A549 (cell line): ENCODE results near the gene GCK.

Experiments
- CTCF ChIP-seq: fragments of >200 bp; sonication (Bioruptor Twin); formaldehyde crosslinking; IDR thresholded peaks from 3 replicates; pipeline ENCODE4 v1.5.1; 2016
- EP300 ChIP-seq, 2 experiments: fragments of >200 bp; sonication (Bioruptor Twin); formaldehyde crosslinking; IDR thresholded peaks; 2 replicates in 1 of 2; 3 replicates in 1 of 2; pipeline ENCODE4 v1.6.1; 2016 to 2017
- FOXS1 ChIP-seq: fragments of 250-450 bp; sonication (Bioruptor Pico); IDR thresholded peaks from 2 replicates; pipeline ENCODE4 v1.5.0; 2020; ENCODE audit warnings: mild to moderate bottlenecking, moderate library complexity
- HOXA7 ChIP-seq: fragments of 250-450 bp; sonication (Bioruptor Pico); IDR thresholded peaks from 2 replicates; pipeline ENCODE4 v1.5.0; 2020; ENCODE audit warnings: mild to moderate bottlenecking, moderate library complexity

DNA sequence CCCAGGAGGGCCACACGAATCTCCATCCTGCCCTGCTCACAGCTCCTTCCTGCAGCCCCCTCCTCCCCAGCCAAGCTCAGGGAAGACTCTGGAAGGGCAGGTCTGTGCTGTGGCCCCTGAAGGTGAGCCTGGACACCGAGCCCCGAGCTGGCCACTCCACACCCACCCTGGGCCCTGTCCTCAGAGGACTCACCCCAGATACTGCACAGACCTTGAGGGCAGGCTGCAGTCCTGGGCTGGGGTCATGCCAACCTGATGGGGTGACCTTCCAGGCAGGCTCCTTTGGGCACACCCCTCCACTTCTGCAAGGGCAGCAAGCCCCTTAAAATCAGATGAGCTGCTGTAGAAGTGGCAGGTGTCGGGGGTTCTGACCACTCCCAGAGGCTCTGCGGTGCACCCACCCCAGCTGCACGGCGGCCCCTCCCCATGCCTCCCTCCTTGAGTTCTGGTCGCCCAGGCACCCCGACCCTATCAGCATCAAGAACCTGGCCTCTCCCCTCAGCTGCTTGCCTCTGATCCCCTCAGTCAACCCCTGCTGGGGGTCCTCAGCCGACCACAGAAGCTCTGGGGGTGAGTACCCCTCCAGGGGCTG lies 35.8 kb upstream of the GCK start:
- TF ChIP-seq CTCF (no peak), EP300 (IDR thresholded peaks at IDR 0.05) (no peak), FOXS1 (no peak), HOXA7 (CRISPR knock-in tag) (no peak)
